ENCODE data around the gene MBOAT2. TPM values are rescaled to one million over a fixed set of nuclear protein-coding genes. Genes with fewer than 3 reads are reported as not detected.

Gene MBOAT2
- polyA plus RNA-seq, 3 donors = 53.0 to 71.6 (median 70.2) TPM

GRCh38 chr2:8831516-8831915, 172.0 kb downstream of the MBOAT2 start:
- DNase-seq = no peak

- no peak for DNase-seq
Observed at GRCh38 chr2:8827729-8828128, 175.8 kb downstream of the MBOAT2 start.

- DNase-seq = no peak
Observed at GRCh38 chr2:8822218-8822617, 181.3 kb downstream of the MBOAT2 start.

DNA sequence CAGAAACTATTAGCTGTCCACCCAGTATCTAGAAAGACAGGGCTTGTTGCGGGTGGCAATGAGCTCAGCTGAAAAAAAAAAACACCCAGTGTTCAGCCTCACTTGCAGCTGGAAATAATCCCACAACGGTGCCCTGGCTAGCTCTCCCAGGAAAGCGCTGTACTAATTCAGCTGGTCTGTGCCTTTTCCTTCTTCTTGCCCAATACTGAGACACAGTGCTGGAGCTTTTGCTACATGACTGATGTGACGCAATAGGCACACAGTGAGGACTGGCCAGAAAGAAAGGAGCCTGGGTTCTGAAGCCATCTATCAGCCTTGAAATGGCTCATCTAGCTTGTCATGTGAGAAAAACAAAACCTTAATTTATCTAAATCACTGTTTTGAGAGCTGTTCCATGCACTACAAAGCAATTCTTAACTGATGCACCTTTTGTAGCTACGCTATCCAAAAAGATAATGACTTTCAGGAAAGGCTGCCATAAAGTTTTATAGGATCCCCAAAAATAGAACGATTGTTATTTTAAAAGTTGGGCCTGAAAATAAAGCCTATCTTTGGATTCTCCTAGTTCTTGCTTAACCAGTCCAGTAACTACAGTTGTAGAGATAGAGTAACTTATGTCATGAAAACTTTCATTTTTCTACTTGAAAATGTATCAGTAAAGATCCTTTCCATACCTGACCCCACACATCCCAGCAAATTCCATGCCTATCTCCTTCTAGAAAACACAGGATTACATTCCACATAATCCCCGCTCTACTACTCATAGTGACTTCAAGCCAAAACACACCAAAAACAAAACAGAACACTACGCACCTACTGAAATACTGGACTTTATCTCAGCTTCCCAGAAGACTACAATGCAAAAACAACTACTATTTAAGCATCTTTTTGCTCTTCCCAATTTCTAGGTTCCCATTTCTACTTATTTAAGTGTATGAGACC, 181.9 kb downstream of the MBOAT2 start:
- no peak for DNase-seq

DNA sequence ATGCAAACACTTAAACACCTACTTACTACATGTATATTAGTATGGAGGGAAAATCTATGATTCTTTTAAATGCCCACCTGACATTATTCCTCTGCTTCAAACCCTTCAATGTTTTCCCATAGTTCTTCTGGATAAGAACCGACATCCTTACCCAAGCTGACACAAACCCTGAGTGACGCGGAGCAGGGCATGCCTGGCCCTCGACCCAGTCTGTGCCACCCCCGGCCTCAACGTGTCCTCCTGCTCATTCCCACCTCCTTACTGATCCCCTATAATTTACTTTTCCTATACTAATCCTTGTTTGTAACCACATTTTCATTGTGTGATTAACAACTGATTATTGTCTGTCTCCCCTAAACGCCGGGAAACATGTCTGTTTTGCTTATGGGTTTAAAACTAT, 183.5 kb downstream of the MBOAT2 start:
- DNase-seq = no peak

DNA sequence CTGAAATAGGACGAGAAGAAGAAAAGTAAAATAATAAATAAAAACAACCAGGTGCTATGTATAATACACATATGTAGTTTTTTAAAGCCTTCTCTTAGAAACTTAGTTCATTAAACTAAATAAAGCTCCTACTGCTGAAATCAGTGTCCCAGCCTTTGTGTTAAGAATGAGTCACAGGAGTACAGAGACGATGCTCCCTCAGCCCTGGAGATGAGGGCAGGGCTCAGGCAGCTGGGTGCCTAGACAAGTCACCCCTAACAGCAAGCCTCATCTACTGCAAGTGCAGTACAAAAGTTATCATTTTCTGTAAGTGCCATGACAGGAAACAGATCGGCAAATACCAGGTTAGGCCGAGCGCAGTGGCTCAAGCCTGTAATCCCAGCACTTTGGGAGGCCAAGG, 184.3 kb downstream of the MBOAT2 start:
- DNase-seq = no peak

GRCh38 chr2:8817221-8817620, 186.3 kb downstream of the MBOAT2 start:
- no peak for DNase-seq

DNA sequence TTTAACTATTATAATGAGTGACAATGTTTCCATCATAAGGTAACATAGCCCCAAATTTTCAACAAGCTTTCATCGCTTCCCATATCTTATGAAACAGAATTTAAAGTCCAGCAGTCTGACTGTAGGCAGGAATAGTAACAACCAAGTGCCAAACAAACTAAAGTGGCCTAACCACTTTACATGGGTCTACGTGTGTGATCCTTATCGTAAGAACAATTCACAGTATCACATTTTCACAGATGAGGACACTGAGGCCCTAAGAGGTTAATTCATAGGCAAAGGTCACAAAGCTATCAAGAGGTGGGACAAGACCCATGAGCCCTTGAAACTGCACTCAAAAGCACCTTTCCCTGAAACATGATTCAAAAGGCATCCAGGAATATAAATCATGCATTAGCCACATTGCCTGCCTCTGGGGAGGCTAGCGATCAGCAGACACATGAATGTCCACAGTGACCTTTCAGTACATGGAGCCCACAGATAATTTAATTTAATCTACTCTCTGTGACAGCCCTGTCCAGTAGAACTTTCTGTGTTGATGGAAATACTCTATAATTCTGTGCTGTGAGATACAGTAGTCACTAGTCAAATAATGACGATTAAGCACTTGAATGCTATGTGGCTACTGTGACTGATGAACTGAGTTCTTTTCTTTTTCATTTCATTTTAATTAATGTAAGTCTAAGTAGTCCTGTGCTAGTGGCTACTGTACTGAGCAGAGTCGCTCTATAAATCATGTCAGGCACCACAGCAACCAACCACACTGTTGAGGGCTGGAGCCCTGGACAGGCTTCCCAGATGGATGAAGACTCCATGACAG, 196.4 kb downstream of the MBOAT2 start:
- no peak for DNase-seq

DNA sequence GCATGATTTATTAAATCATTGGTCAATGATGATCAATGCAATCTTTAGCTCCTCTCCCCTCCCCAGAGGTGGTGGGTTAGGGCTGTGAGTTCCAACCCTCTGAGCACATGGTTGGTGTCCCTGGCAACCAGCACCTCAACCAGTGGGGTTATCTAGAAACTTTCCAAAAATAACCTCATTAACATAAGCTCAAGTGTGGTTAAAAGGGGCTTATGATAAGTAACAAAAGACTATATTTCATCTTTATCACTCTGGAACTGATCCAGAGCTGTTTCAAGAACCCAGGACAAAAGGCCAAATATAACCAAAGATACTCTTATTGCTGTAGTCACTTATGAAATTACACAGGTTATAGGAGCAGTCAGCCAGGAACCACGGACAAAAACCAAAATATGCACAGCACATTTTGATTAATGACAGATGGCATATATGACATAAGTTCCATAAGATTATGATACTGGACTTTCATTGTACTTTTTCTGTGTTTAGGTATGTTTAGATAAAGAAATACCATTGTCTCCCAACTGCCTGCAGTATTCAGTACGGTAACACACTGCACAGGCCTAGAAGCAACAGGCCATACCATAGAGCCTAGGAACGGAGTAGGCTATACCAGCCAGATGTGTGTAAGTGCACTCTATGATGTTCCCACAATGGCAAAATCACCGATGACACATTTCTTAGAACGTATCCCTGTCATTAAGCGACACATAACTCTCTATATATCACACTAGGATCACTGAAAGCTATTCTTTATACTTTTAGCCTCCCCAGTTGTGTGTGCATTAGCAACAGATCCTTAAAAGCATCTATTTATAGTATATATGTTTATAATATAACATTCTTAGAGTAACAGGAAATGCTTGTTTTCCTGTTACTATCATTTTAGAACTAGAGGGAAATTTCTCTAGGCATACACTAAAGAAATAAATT, 197.9 kb downstream of the MBOAT2 start:
- peak; percentile 24 for DNase-seq

DNA sequence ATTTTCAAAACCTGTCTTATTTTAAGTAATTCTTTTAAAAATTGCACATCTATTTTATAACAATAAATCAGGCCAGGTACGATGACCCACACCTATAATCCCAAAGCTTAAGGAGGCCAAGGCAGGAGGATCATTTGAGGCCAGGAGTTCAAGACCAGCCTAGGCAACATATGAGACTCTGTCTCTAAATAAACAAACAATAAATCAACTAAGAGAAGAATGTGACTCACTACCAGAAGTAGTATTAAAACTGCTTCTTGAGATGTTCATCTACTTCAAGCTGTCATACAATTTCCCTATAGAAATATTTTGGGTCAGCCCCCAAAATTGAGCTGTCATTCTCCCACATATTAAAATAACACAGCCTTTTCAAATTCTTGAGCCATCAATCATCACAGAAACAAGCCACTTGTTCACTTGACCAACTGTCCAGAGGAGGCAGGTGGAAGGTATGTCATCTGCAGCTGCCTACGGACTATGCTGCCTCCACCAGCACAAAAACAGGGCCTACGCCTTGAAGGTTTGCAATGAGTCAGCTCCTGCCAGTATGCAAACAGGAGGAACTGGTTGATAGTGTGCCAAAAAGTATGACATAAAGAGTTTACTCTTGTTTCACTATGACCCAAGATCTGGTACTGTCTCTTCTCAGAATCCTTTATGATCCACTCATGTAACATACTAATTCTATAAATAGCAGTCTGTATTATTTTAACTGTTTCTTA, 199.7 kb downstream of the MBOAT2 start:
- DNase-seq = no peak

- no peak for DNase-seq
Observed at GRCh38 chr2:8802741-8803140, 200.7 kb downstream of the MBOAT2 start.

Other genes starting within 250 kb of the MBOAT2 start
- gene KIDINS220, start 166.1 kb downstream of the MBOAT2 start, polyA plus RNA-seq (ENCODE audit: insufficient read length in 3 of 3) = 10 to 100 TPM; 85.6 to 98.2 (median 85.9) TPM
- gene ASAP2, start 203.1 kb upstream of the MBOAT2 start, polyA plus RNA-seq (ENCODE audit: insufficient read length in 3 of 3) = 10 to 100 TPM; 53.4 to 64.2 (median 57.3) TPM